H1 (cell line): ENCODE data around the gene INAFM2. TPM values are rescaled to one million over a fixed set of nuclear protein-coding genes. Genes with fewer than 3 reads are reported as not detected.

Source experiments
- CBX8 ChIP-seq: fragments of 300-800, 300-1000 bp; sonication (generic); IDR thresholded peaks from 2 replicates; pipeline ENCODE4 v1.7.1; 2016; ENCODE audit warnings: low read depth, low read length, borderline replicate concordance
- CREB1 ChIP-seq: IDR thresholded peaks from 2 replicates; pipeline ENCODE4 v1.6.1; 2012; ENCODE audit warnings: inconsistent platforms
- EZH2 ChIP-seq: fragments of 200-600 bp; sonication (generic); IDR thresholded peaks from 2 replicates; pipeline ENCODE4 v1.7.1; 2012; ENCODE audit warnings: low read depth, mild to moderate bottlenecking, moderate library complexity, low read length, inconsistent platforms; ENCODE audit not compliant: severe bottlenecking
- NANOG ChIP-seq: IDR thresholded peaks from 2 replicates; pipeline ENCODE4 v1.6.1; 2011; ENCODE audit warnings: low read length, low read depth, mild to moderate bottlenecking, inconsistent platforms; ENCODE audit not compliant: insufficient read depth, poor library complexity, severe bottlenecking
- POU5F1 ChIP-seq: IDR thresholded peaks from 2 replicates; pipeline ENCODE4 v1.6.1; 2011; ENCODE audit warnings: low read depth, mild to moderate bottlenecking, low read length, moderate library complexity
- RBBP5 ChIP-seq: IDR thresholded peaks from 2 replicates; pipeline ENCODE4 v1.7.1; 2012; ENCODE audit warnings: low read depth, mild to moderate bottlenecking, inconsistent platforms, low read length, moderate library complexity, borderline replicate concordance
- SUZ12 ChIP-seq: fragments of 200-600 bp; sonication (generic); IDR thresholded peaks from 2 replicates; pipeline ENCODE4 v1.6.1; 2012; ENCODE audit warnings: mild to moderate bottlenecking, inconsistent platforms, low read length, moderate library complexity, mixed read lengths
- polyA plus RNA-seq, 7 experiments: library from polyadenylated mRNA; depleted of rRNA in 3 of 7; stranded (reverse) in 5 of 7; unstranded in 2 of 7; fragments of >200 nt in 5 of 7; fragments of 200-250 nt in 2 of 7; gene quantifications; 1 replicate in 5 of 7; 2 replicates in 1 of 7; 4 replicates in 1 of 7; pipeline versions ENCODE4 v1.2.1 to v1.2.3, GENCODE V29; 2011 to 2013; ENCODE audit warnings: missing spikeins in 2 of 7, mixed read lengths in 2 of 7
- total RNA-seq: library from RNA; stranded (reverse); fragmentation: NEBNext Ultra II Directional; extraction: Animal tissue kit (Norgen Biotek cat#: 25700); gene quantifications from 2 replicates; pipeline ENCODE4 v1.2.1, GENCODE V29; 2021
- TF ChIP-seq, protein P1 (sequence below), 3 experiments: IDR thresholded peaks; 1 replicate in 2 of 3; 2 replicates in 1 of 3; pipeline versions ENCODE4 v1.5.1 to v1.6.1; 2011; ENCODE audit warnings: low read length in 3 of 3, mild to moderate bottlenecking in 3 of 3, inconsistent platforms in 2 of 3, low read depth in 1 of 3, moderate library complexity in 1 of 3; ENCODE audit not compliant: insufficient read depth in 1 of 3; ENCODE audit errors: control extremely low read depth in 1 of 3
- TF ChIP-seq, protein P2 (sequence below): IDR thresholded peaks from 2 replicates; pipeline ENCODE4 v1.6.1; 2012; ENCODE audit warnings: low read length, inconsistent platforms

Gene INAFM2
- total and polyA plus RNA-seq, 2 of the 8 experiments (the other 6 are each of a cell fraction or from before 2014, with no cell fraction given) = 15.3 to 35.1 TPM

DNA sequence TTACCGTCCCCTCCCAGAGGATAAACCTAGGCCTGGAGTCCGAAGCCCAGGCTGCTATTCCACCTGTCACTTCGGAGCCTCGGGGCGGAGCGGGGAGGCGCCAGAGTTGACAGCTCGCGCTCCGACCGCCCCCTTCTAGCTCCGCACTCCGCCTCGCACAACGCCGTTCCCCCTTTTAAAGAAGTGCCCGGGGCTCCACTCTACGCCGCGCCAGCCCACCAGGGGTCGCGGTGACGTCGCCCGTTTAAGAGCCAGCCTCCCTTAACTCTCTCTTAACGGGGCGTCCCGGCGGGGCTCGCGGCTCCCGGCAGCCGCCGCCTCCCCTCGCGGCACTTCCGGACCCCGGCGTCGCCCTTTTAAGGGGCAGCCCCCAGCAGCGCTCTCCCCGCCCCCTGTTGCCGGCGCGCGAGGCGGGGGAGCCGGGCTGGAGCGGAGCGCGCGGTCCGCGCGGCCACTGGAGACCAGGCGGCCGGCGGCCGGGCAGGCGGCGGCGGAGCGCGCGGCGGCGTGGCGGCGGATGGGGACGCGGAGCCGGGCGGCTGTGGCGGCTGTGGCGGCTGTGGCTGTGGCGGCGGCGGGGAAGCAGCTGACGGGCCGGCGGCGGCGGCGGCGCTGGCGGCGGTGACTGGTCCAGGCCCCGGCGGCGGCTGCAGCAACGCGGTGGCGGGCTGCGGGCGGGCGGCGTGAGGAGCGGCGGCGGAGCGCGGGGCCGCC lies at the start of gene INAFM2 (continued):
- TF ChIP-seq, protein P1, sequence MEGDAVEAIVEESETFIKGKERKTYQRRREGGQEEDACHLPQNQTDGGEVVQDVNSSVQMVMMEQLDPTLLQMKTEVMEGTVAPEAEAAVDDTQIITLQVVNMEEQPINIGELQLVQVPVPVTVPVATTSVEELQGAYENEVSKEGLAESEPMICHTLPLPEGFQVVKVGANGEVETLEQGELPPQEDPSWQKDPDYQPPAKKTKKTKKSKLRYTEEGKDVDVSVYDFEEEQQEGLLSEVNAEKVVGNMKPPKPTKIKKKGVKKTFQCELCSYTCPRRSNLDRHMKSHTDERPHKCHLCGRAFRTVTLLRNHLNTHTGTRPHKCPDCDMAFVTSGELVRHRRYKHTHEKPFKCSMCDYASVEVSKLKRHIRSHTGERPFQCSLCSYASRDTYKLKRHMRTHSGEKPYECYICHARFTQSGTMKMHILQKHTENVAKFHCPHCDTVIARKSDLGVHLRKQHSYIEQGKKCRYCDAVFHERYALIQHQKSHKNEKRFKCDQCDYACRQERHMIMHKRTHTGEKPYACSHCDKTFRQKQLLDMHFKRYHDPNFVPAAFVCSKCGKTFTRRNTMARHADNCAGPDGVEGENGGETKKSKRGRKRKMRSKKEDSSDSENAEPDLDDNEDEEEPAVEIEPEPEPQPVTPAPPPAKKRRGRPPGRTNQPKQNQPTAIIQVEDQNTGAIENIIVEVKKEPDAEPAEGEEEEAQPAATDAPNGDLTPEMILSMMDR (IDR thresholded peaks at IDR 0.05; ENCODE audit: control extremely low read depth in 1 of 3, insufficient read depth in 1 of 3, low read depth in 1 of 3, low read length in 3 of 3) = peak; percentile 22 to 36 (median 30)
- TF ChIP-seq CREB1 (peak; percentile 58; the same call in 1 of the 2 replicates), SUZ12 (no peak), NANOG (peak; percentile 4), RBBP5 (no peak), EZH2 (no peak), CBX8 (no peak), POU5F1 (no peak)
- TF ChIP-seq, protein P2, sequence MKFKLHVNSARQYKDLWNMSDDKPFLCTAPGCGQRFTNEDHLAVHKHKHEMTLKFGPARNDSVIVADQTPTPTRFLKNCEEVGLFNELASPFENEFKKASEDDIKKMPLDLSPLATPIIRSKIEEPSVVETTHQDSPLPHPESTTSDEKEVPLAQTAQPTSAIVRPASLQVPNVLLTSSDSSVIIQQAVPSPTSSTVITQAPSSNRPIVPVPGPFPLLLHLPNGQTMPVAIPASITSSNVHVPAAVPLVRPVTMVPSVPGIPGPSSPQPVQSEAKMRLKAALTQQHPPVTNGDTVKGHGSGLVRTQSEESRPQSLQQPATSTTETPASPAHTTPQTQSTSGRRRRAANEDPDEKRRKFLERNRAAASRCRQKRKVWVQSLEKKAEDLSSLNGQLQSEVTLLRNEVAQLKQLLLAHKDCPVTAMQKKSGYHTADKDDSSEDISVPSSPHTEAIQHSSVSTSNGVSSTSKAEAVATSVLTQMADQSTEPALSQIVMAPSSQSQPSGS = no peak
